T47D (cell line): ENCODE data around the gene FAM227B.

Experiments used
- DNase-seq, 2 experiments: peaks; one replicate each; pipeline versions ENCODE4 v3.0.0 to v3.0.0-alpha.2; 2011 to 2012; ENCODE audit warnings: low read depth in 1 of 2, low spot score in 1 of 2
- JUND ChIP-seq: IDR thresholded peaks from 2 replicates; pipeline ENCODE4 v1.6.1; 2012; ENCODE audit warnings: low read depth
- in situ Hi-C: cut with HindIII; loops from 2 replicates; pipeline ENCODE4 v1.10.0; 2016; ENCODE audit warnings: low sequenced_read_pairs, low pct_unique_long_range_greater_than_20kb

FAM227B gene

DNA sequence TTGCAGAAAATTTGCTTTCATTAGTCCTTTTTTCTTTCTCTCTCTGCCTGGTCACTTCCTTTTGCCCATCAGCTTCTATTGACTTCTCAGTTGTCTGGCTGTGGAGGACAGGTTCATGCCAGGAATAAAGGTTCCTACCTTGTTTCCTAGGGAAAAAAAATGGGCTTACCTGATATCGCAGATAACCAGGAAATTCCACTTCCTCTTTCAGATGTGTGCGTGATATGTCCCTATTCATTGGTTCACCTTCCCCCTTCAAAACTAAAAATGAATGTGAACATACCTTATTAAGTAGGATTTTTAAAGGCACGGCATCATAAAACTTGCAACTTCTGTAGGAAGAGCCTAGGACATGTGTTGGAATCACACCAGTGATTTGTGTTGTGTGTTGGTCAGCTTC is 317.6 kb downstream of the FAM227B start:
- no peak for TF ChIP-seq JUND
- in situ Hi-C loops = no loop called here

DNA sequence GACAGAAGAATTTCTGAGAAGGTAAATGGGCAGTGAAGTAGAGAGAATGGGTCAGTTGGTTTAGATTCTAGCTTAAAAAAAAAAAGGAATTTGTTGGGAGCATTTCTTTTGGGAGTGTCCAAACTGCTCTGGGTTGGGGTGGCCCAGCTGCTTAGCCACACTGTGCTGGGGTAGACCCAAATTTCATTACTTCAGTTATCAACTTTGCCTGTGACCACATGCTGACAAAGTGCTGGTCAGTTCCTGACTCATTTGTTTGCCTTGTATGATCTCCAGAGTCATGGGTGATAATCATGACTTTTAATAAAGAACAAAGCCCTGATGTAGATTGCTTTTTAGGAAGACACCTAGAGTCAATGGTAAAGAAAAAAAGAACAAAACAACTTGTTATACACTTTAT is 319.1 kb downstream of the FAM227B start:
- DNase-seq = no peak
- TF ChIP-seq JUND = no peak
- in situ Hi-C loops = no loop called here

More for the DNA sequence above, 317.6 kb downstream of the FAM227B start:
- DNase-seq = no peak

DNA sequence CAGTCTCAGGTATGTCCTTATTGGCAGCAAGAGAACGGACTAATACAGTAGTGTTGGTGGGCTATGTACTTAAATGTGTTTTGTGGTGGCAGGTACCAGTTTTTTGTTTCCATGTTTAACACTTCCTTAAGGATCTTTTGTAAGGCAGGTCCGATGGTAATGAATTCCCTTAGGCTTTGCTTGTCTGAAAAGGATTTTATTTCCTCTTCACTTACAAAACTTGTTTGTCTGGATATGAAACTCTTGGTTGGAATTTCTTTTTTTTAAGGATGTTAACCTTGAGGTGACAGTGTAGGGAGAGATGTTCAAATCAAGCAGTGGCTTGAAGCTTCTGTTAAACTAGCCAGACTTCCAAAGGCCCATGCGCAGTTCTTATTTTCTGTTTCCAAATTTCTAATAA is 319.8 kb downstream of the FAM227B start:
- peak in 1 of 2 experiments; percentile 63 for DNase-seq
- no peak for TF ChIP-seq JUND
- in situ Hi-C loops = no loop called here

DNA sequence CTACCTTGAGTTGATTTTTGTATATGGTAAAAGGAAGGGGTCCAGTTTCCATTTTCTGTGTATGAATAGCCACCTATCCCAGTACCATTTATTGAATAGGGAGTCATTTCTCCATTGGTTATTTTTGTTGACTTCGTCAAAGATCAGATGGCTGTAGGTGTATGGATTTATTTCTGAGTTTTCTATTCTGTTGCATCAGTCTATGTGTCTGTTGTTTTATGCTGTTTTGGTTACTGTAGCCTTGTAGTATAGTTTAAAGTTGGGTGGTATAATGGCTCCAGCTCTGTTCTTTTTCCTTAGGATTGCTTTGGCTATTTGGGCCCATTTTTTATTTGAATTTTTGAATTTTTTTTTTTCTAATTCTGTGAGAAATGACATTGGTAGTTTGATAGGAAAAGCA is 323.0 kb downstream of the FAM227B start:
- in situ Hi-C loops = no loop called here

DNA sequence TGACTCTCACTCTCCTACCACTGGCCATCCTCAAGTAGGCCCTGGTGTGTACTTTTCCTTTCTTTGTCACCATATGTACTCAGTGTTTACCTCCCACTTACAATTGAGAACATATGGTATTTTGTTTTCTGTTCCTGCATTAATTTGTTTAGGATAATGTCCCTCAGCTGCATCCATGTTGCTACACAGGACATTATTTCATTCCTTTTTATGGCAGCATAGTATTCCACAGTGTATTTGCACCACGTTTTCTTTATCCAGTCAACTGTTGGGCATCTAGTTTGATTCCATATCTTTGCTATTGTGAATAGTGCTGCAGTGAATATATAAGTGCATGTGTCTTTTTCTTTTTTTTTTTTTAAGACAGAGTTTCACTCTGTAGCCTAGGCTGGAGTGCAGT is 324.4 kb downstream of the FAM227B start:
- no peak for DNase-seq
- in situ Hi-C loops = no loop called here
- TF ChIP-seq JUND = no peak

More for the DNA sequence above, 323.0 kb downstream of the FAM227B start:
- TF ChIP-seq JUND = no peak
- no peak for DNase-seq

DNA sequence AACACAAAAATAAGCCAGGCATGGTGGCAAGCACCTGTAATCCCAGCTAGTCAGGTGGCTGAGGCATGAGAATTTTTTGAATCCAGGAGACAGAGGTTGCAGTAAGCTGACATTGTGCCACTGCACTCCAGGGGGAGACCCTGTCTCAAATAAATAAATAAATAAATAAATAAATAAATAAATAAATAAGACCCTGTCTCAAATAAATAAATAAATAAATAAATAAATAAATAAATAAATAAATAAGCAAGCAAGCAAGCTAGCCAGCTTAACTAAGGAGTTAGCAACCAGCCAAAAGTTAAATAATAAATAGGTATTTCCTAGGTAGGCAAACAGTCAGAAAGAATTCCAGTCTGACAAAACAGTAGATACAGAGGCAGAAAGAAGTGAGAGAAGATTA is 326.7 kb downstream of the FAM227B start:
- no peak for TF ChIP-seq JUND
- in situ Hi-C loops = no loop called here
- no peak for DNase-seq

DNA sequence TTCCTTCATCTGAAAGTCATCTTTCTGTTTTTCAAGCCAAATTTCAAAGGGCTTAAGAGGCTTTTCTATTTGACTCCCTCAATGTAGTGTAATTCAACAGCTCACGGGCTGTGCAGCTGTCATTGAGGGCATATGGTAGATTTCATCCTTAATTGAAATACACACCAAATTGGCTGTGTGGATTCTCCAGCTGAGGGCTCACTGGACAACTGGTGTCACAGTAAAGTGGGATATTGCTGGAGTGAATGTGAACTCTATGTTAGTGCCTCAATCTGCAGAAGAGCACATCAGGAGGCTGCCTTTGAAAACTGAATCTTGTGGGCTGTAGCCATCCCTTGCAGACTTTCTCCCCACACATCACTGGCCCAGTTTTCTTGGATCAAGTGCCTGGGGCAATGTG is 330.4 kb downstream of the FAM227B start:
- no peak for DNase-seq
- in situ Hi-C loops = no loop called here
- no peak for TF ChIP-seq JUND

DNA sequence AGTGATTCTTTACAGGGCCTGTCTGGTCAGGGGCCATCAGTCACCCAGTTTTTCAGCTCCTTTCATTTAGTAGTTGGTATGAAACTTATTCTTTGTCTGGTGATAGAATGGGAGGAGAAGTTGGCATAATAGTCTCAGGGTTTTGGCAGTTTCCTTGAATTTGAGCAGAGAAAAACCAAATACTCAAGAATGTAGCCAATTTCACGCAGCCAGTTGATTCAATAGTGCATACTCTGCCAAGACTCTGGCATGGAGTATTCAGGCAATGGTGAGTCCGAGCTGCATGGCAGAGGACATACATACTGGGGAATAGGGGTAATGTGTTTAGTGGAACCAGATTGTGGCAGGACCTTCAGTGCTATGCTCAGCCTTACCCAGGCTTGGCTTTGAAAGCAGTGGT is 332.2 kb downstream of the FAM227B start:
- DNase-seq = no peak
- TF ChIP-seq JUND = no peak
- in situ Hi-C loops = no loop called here

DNA sequence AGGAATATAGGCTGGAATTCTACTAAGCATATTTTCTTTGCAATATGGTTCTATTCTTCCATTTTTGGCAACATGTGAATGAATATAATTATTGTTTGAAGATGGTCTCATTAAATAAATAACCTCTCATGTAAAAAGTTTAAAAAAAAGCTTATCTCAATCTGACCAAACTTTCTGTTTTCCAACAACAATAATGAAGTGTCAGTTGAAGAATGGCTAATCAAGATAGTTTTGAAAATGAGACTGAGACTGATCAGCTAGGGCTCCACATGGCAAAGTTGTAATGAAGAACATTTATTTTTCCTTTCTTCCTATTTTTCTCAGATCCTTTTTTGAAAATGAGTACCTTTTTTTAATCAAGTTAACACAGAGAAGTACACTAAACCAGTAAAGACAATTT is 333.1 kb downstream of the FAM227B start:
- DNase-seq = no peak
- in situ Hi-C loops = no loop called here
- TF ChIP-seq JUND = no peak

DNA sequence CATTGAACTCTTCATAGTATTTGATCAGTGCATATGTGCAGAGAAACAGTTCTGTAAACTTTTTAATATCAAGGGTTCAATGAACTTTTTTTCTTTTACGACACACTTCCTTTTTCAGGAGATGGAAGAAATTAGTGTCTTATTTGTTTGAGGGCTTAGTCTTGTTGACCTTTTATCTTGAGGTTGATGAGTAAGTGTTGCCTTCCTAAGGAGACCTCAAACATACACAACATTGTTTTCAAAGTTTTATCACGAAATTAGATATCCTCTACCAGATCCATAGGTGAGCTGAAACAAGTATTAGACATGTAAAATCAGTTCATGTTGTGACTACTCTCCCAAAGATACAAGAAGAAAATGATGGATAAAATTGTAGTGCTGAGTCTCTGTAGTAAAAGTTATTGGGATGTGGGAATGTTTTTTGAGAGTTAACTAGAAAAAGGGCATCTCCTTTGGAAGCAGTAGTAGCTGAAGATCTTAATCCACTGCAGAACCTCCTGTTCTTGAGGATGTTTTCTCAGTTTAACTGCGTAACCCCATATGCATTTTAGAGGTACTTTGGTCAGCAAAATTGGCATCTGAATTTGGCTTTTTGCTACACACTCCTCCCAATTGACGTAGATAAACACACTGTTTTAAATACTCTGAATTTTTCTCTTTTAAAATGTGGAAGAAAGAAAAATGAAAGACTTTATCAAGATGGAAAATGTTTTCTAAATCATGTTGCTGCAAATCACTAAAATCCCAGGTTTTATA is 333.8 kb downstream of the FAM227B start:
- in situ Hi-C loops = no loop called here
- no peak for TF ChIP-seq JUND
- no peak for DNase-seq

DNA sequence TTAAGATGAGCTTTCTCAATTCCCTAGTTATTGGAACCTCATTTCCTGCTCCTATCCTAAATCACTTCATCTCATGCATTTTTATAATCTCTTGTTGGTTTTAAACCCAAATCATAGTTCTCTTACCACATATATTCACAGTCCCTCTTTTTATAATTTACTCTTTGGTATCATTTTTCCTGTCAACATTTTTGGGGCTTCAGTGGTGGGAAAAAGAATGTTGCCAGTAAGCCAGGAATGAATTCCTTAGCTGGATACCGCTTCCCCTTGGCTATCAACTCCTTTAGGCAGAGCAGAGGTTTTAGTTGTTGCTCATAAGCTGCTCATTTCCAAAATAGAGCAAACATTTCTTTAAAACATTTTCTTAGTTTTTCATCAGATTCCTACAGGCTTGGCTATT is 338.3 kb downstream of the FAM227B start:
- no peak for TF ChIP-seq JUND
- in situ Hi-C loops = no loop called here
- no peak for DNase-seq

DNA sequence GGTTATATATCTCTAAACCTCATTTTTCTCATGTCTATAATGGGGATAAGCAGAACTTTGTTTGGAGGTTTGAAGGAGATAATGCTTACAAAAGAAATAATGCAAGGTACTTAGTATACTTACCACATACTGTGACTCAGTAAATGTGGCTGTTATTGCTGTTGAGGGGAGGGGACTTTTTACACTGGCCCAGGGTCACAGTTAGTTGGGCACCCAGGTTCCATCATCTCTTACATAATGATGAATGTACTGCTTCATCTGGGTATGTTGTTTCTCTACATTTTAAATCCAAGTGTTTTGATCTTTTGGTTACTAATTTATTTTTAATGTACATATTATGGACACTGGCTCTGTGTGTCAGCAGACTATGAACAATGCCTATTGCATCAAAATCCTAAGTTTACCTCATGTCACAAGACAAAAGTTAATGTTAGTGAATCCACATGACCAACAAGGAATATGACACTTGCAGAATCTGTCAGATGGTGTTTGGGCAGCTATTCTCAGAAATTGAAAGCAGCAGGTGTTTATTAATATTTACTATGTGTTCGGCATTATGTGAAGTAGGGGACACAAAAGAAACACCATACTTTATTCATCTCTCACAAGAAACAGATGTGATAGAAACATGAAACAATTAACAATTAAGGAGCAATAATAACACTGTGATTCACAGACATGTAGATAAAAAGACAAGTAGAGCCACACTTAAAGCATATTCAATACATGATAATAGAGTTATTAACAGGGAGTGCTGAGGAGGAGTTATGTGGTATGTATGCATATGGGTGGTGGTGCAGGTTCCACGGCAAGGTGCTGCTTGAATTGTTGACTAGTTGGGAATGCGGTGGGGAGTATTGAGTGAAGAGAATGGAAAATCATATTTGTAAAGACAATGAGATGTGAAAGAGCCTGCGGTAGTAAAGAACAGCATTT is 340.8 kb downstream of the FAM227B start:
- no peak for DNase-seq
- in situ Hi-C loops = no loop called here
- no peak for TF ChIP-seq JUND

DNA sequence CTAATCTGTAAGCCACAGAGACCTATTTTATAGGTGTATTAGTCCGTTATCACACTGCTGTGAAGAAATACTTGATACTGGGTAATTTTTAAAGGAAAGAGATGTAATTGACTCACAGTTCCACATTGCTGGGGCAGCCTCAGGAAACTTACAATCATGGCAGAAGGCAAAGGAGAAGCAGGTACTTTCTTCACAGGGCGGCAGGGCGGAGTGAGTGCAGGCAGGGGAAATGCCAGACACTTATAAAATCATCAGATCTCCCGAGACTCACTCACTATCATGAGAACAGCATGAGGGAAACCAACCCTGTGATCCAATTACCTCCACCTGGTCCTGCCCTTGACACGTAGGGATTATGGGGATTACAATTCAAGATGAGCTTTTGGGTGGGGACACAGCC is 341.9 kb downstream of the FAM227B start:
- no peak for DNase-seq
- in situ Hi-C loops = no loop called here
- TF ChIP-seq JUND = no peak
